Hepatocyte (in vitro differentiated cells): ENCODE results near the gene GRIK4. TPM values are rescaled to one million over a fixed set of nuclear protein-coding genes. Genes with fewer than 3 reads are reported as not detected.

ENCODE experiments used
- DNase-seq: peaks from one replicate; pipeline ENCODE4 v3.0.0-alpha.2; 2016; ENCODE audit warnings: low spot score
- H2AFZ ChIP-seq: fragments of 200-600 bp; sonication (generic); 2 replicates; pipeline ENCODE4 v1.6.0; 2016; ENCODE audit warnings: antibody characterized with exemption, mild to moderate bottlenecking
- H3K27ac ChIP-seq: fragments of 200-600 bp; sonication (generic); 2 replicates; pipeline ENCODE4 v1.5.1; 2016; ENCODE audit warnings: mild to moderate bottlenecking
- H3K27me3 ChIP-seq: fragments of 200-600 bp; sonication (generic); 2 replicates; pipeline ENCODE4 v1.6.1; 2016
- H3K36me3 ChIP-seq: fragments of 200-600 bp; sonication (generic); replicated peaks from 2 replicates; pipeline ENCODE4 v1.5.1; 2016; ENCODE audit warnings: low read depth; ENCODE audit not compliant: insufficient read depth
- H3K4me1 ChIP-seq: fragments of 200-600 bp; sonication (generic); 2 replicates; pipeline ENCODE4 v1.5.1; 2016; ENCODE audit warnings: mild to moderate bottlenecking, moderate library complexity; ENCODE audit not compliant: insufficient read depth
- H3K4me2 ChIP-seq: fragments of 200-600 bp; sonication (generic); 2 replicates; pipeline ENCODE4 v1.6.0; 2016
- H3K4me3 ChIP-seq: fragments of 200-600 bp; sonication (generic); 2 replicates; pipeline ENCODE4 v1.5.1; 2016; ENCODE audit warnings: mild to moderate bottlenecking
- H3K79me2 ChIP-seq: fragments of 200-600 bp; sonication (generic); 2 replicates; pipeline ENCODE4 v1.6.0; 2017; ENCODE audit warnings: mild to moderate bottlenecking
- H3K9me2 ChIP-seq: fragments of 200-600 bp; sonication (generic); replicated peaks from 2 replicates; pipeline ENCODE4 v1.6.0; 2017; ENCODE audit warnings: mild to moderate bottlenecking; ENCODE audit not compliant: insufficient read depth
- H3K9me3 ChIP-seq: fragments of 200-600 bp; sonication (generic); 2 replicates; pipeline ENCODE4 v1.5.1; 2016; ENCODE audit warnings: low read depth, mild to moderate bottlenecking
- H4K20me1 ChIP-seq: fragments of 200-600 bp; sonication (generic); 2 replicates; pipeline ENCODE4 v1.6.0; 2016; ENCODE audit warnings: mild to moderate bottlenecking; ENCODE audit not compliant: insufficient read depth, poor library complexity, severe bottlenecking
- EZH2 ChIP-seq: fragments of 200-600 bp; sonication (generic); IDR thresholded peaks from 2 replicates; pipeline ENCODE4 v1.6.1; 2016; ENCODE audit warnings: antibody characterized with exemption, mild to moderate bottlenecking, borderline replicate concordance
- EZH2phosphoT487 ChIP-seq: fragments of 200-600 bp; sonication (generic); IDR thresholded peaks from one replicate; pipeline ENCODE4 v1.6.1; 2018; ENCODE audit warnings: antibody characterized with exemption, mild to moderate bottlenecking, low read depth, moderate library complexity; ENCODE audit not compliant: unreplicated experiment, severe bottlenecking
- WGBS: methylation state at CpG from one replicate; pipeline ENCODE4 v1.1.6; 2016; ENCODE audit warnings: low lambda C conversion rate; ENCODE audit errors: missing lambda C conversion rate; 5-methylcytosine and 5-hydroxymethylcytosine counted together
- polyA plus RNA-seq: library from polyadenylated mRNA; unstranded; fragments of >200 nt; fragmentation: Nextera tagmentation; extraction: Ambion mirVana; gene quantifications from 2 replicates; pipeline ENCODE4 v1.2.1, GENCODE V29; 2016
- total RNA-seq: library from RNA; depleted of rRNA; stranded (reverse); fragments of >200 nt; gene quantifications from 2 replicates; pipeline ENCODE4 v1.2.3, GENCODE V29; 2014
- TF ChIP-seq, protein P1 (sequence below): fragments of 200-600 bp; sonication (generic); IDR thresholded peaks from 2 replicates; pipeline ENCODE4 v1.5.1; 2016; ENCODE audit warnings: antibody characterized with exemption, mild to moderate bottlenecking; ENCODE audit not compliant: poor library complexity

GRIK4 gene
- total and polyA plus RNA-seq, 2 experiments from 2014 or later: 1.5 to 2.3 TPM

- DNase-seq: no peak
- Histone ChIP-seq H3K4me3 (no peak overlapping the region), H3K9me3 (no peaks in the 10 kb centered on the region), H3K79me2 (no peaks in the 10 kb centered on the region), H3K4me2 (no peak overlapping the region), H3K27ac (no peak overlapping the region), H2AFZ (no peak overlapping the region), H3K4me1 (no peaks in the 10 kb centered on the region), H4K20me1 (no peaks in the 10 kb centered on the region), H3K36me3 (no peaks in the 10 kb centered on the region), H3K27me3 (no peaks in the 10 kb centered on the region), H3K9me2 (no peaks in the 10 kb centered on the region)
- 67% methylated on average over 3 of the region's 3 CpGs for WGBS
- TF ChIP-seq EZH2 (no peak), EZH2phosphoT487 (no peak)
- TF ChIP-seq, protein P1, sequence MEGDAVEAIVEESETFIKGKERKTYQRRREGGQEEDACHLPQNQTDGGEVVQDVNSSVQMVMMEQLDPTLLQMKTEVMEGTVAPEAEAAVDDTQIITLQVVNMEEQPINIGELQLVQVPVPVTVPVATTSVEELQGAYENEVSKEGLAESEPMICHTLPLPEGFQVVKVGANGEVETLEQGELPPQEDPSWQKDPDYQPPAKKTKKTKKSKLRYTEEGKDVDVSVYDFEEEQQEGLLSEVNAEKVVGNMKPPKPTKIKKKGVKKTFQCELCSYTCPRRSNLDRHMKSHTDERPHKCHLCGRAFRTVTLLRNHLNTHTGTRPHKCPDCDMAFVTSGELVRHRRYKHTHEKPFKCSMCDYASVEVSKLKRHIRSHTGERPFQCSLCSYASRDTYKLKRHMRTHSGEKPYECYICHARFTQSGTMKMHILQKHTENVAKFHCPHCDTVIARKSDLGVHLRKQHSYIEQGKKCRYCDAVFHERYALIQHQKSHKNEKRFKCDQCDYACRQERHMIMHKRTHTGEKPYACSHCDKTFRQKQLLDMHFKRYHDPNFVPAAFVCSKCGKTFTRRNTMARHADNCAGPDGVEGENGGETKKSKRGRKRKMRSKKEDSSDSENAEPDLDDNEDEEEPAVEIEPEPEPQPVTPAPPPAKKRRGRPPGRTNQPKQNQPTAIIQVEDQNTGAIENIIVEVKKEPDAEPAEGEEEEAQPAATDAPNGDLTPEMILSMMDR: no peak
These were observed 388.2 kb downstream of the GRIK4 start for GRCh38 chr11:120899720-120900119.

DNA sequence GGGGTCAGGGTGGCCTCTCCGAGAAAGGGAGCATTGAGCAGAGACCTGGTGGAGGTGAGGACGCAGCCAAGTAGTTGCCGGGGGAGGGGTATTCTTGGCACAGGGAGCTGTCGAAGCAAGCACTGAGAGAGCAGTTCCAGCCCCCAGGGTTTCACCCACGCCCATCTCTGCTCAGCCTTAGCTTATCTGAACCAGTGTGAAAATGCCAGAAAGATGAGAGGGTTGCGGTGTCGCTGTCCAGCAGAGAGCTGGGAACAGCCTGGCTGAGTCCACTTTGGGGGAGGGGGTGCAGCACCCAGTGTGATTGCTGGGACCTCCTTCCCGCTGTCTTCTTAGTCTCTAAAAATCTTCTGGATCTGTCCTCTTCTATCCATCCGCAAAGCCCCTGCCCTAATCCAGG, 389.1 kb downstream of the GRIK4 start:
- H3K27me3 ChIP-seq: no peaks in the 10 kb centered on the region
- peak; percentile 50 for DNase-seq
- 45% methylated on average over 9 of the region's 9 CpGs for WGBS

GRCh38 chr11:120903686-120904085, 392.1 kb downstream of the GRIK4 start:
- no peaks in the 10 kb centered on the region for H3K27me3 ChIP-seq
- H2AFZ ChIP-seq: no peak overlapping the region
- H4K20me1 ChIP-seq: no peaks in the 10 kb centered on the region
- H3K4me1 ChIP-seq: peaks cover 6% of the 10 kb centered on the region
- H3K27ac ChIP-seq: no peak overlapping the region
- TF ChIP-seq EZH2 (no peak), EZH2phosphoT487 (no peak)
- TF ChIP-seq, protein P1: no peak
- no peaks in the 10 kb centered on the region for H3K9me2 ChIP-seq
- no peak for DNase-seq
- no peak overlapping the region for H3K4me3 ChIP-seq
- no peaks in the 10 kb centered on the region for H3K36me3 ChIP-seq
- H3K9me3 ChIP-seq: no peaks in the 10 kb centered on the region
- WGBS: 62% methylated on average over 9 of the region's 9 CpGs
- H3K4me2 ChIP-seq: no peak overlapping the region
- H3K79me2 ChIP-seq: no peaks in the 10 kb centered on the region

More for the DNA sequence above, 389.1 kb downstream of the GRIK4 start:
- Histone ChIP-seq H3K4me2 (no peak overlapping the region), H3K9me2 (no peaks in the 10 kb centered on the region), H3K36me3 (no peaks in the 10 kb centered on the region), H3K79me2 (no peaks in the 10 kb centered on the region), H3K4me1 (no peaks in the 10 kb centered on the region), H4K20me1 (no peaks in the 10 kb centered on the region), H3K4me3 (no peak overlapping the region), H3K9me3 (no peaks in the 10 kb centered on the region), H2AFZ (no peak overlapping the region), H3K27ac (no peak overlapping the region)
- TF ChIP-seq EZH2phosphoT487 (no peak), EZH2 (no peak)
- TF ChIP-seq, protein P1: no peak

GRCh38 chr11:120904116-120904515, 392.6 kb downstream of the GRIK4 start:
- no peaks in the 10 kb centered on the region for H3K36me3 ChIP-seq
- no peaks in the 10 kb centered on the region for H3K9me2 ChIP-seq
- no peaks in the 10 kb centered on the region for H3K79me2 ChIP-seq
- 84% methylated on average over 4 of the region's 4 CpGs for WGBS
- H3K4me2 ChIP-seq: no peak overlapping the region
- no peak overlapping the region for H3K4me3 ChIP-seq
- peaks cover 10% of the 10 kb centered on the region for H3K4me1 ChIP-seq
- TF ChIP-seq, protein P1: no peak
- TF ChIP-seq EZH2: no peak
- TF ChIP-seq EZH2phosphoT487: no peak
- H3K27ac ChIP-seq: no peak overlapping the region
- no peaks in the 10 kb centered on the region for H3K9me3 ChIP-seq
- H2AFZ ChIP-seq: no peak overlapping the region
- no peak for DNase-seq
- H3K27me3 ChIP-seq: no peaks in the 10 kb centered on the region
- H4K20me1 ChIP-seq: no peaks in the 10 kb centered on the region
